ENCODE data around the gene CCDC116.
A peak's percentile ranks its signal among the peaks of the same experiment; 100 is the strongest.
"Not testable (repeated sequence)": the region's sequence is repeated elsewhere in the genome, so short reads cannot be mapped to it uniquely, and the experiment has no call there.

The CCDC116 gene

GRCh38 chr22:21609556-21610157 is 22.9 kb upstream of the CCDC116 start:
- not testable (repeated sequence) for DNase-seq (ENCODE audit: low spot score)

GRCh38 chr22:21611210-21611977 is 21.2 kb upstream of the CCDC116 start:
- DNase-seq (ENCODE audit: low spot score), result no peak

- DNase-seq (ENCODE audit: low spot score), result no peak
These were observed 19.7 kb upstream of the CCDC116 start for GRCh38 chr22:21612858-21613257.

GRCh38 chr22:21613553-21614233 is 18.9 kb upstream of the CCDC116 start:
- no peak for DNase-seq (ENCODE audit: low spot score)

GRCh38 chr22:21615731-21616130 is 16.8 kb upstream of the CCDC116 start:
- DNase-seq (ENCODE audit: low spot score), result no peak

GRCh38 chr22:21617337-21617736 is 15.2 kb upstream of the CCDC116 start:
- DNase-seq (ENCODE audit: low spot score), result not testable (repeated sequence)

GRCh38 chr22:21621025-21621424 is 11.5 kb upstream of the CCDC116 start:
- no peak for DNase-seq (ENCODE audit: low spot score)

- DNase-seq (ENCODE audit: low spot score), result peak; percentile 56
These were observed 10.3 kb upstream of the CCDC116 start for GRCh38 chr22:21622011-21622918.

- peak; percentile 75 for DNase-seq (ENCODE audit: low spot score)
These were observed 9.5 kb upstream of the CCDC116 start for GRCh38 chr22:21622919-21623647.

GRCh38 chr22:21623648-21623970 is 9.0 kb upstream of the CCDC116 start:
- no peak for DNase-seq (ENCODE audit: low spot score)

GRCh38 chr22:21624120-21624879 is 8.3 kb upstream of the CCDC116 start:
- no peak for DNase-seq (ENCODE audit: low spot score)

- DNase-seq (ENCODE audit: low spot score), result no peak
These were observed 7.4 kb upstream of the CCDC116 start for GRCh38 chr22:21624880-21625791.

- DNase-seq (ENCODE audit: low spot score), result no peak
These were observed 6.4 kb upstream of the CCDC116 start for GRCh38 chr22:21626073-21626734.

GRCh38 chr22:21626735-21627469 is 5.7 kb upstream of the CCDC116 start:
- peak; percentile 64 for DNase-seq (ENCODE audit: low spot score)

GRCh38 chr22:21628386-21629254 is 3.9 kb upstream of the CCDC116 start:
- no peak for DNase-seq (ENCODE audit: low spot score)

- DNase-seq (ENCODE audit: low spot score), result peak; percentile 95
These were observed 3.1 kb upstream of the CCDC116 start, which contains the start of gene YDJC for GRCh38 chr22:21629255-21630149. Gene YDJC, minus strand, starts transcription at chr22:21630022. Its CDS starts 8 bp downstream, at chr22:21630014.

Measured in Ammon's horn (tissue), 1 donor.